H1 (cell line): ENCODE results near the gene DCAF8. TPM values are rescaled to one million over a fixed set of nuclear protein-coding genes. Genes with fewer than 3 reads are reported as not detected.
A peak's percentile ranks its signal among the peaks of the same experiment; 100 is the strongest.

Source experiments
- CTCF ChIA-PET: fragments of 300-600 bp; sonication (Branson Sonifier 250); formaldehyde crosslinking; loops from one replicate; lab custom pipeline; 2021; ENCODE audit not compliant: partially characterized antibody; lab: Charles Lee
- POLR2A ChIA-PET: fragments of 300-600 bp; sonication (Branson Sonifier 250); formaldehyde crosslinking; loops from one replicate; lab custom pipeline; 2021; ENCODE audit warnings: inconsistent platforms; ENCODE audit not compliant: partially characterized antibody; lab: Charles Lee
- DNase-seq, 2 experiments: peaks; one replicate each; pipeline versions ENCODE4 v3.0.0 to v3.0.0-alpha.2; 2010 to 2022; ENCODE audit warnings: low spot score in 2 of 2, low read depth in 1 of 2, mixed read lengths in 1 of 2
- FAIRE-seq: peaks from 2 replicates; lab custom pipeline; 2011; peaks lifted over from hg19 to GRCh38; lab: Jason Lieb, UNC
- H2AFZ ChIP-seq: 2 replicates; pipeline ENCODE4 v1.8.1; 2012; ENCODE audit warnings: low read length, inconsistent platforms
- H2AK5ac ChIP-seq: 2 replicates; pipeline ENCODE4 v1.6.1; 2013; ENCODE audit warnings: low read depth, low read length
- H2BK120ac ChIP-seq: replicated peaks from 2 replicates; pipeline ENCODE3; 2013; ENCODE audit warnings: low read depth, low read length, inconsistent platforms
- H2BK12ac ChIP-seq: 2 replicates; pipeline ENCODE4 v1.6.1; 2013; ENCODE audit warnings: low read depth, low read length
- H2BK15ac ChIP-seq: 2 replicates; pipeline ENCODE4 v1.6.1; 2013; ENCODE audit warnings: low read length
- H2BK20ac ChIP-seq: 2 replicates; pipeline ENCODE4 v1.6.1; 2013; ENCODE audit warnings: low read length
- H2BK5ac ChIP-seq: 2 replicates; pipeline ENCODE4 v1.6.1; 2013; ENCODE audit warnings: low read depth, low read length
- H3K14ac ChIP-seq: 2 replicates; pipeline ENCODE4 v1.6.1; 2013; ENCODE audit warnings: inconsistent platforms; ENCODE audit not compliant: insufficient read length
- H3K18ac ChIP-seq: 2 replicates; pipeline ENCODE4 v1.6.1; 2013; ENCODE audit warnings: low read length; ENCODE audit errors: extremely low read depth
- H3K23ac ChIP-seq: 2 replicates; pipeline ENCODE4 v1.6.1; 2013; ENCODE audit warnings: inconsistent platforms; ENCODE audit not compliant: insufficient read length
- H3K23me2 ChIP-seq: 2 replicates; pipeline ENCODE4 v1.6.1; 2013; ENCODE audit warnings: low read depth, low read length
- H3K27ac ChIP-seq: 2 replicates; pipeline ENCODE4 v1.6.1; 2011; ENCODE audit warnings: low read depth, low read length, inconsistent platforms
- H3K27me3 ChIP-seq, 4 experiments: replicated peaks in 1 of 4; 1 replicate in 1 of 4; 2 replicates in 3 of 4; pipeline versions ENCODE4 v1.6.1 to v1.8.1; 2011 to 2013; ENCODE audit warnings: low read length in 3 of 4, mild to moderate bottlenecking in 3 of 4, inconsistent platforms in 2 of 4, mixed read lengths in 2 of 4, moderate library complexity in 1 of 4; ENCODE audit not compliant: control insufficient read depth in 3 of 4, insufficient read depth in 3 of 4; ENCODE audit errors: extremely low read depth in 1 of 4
- H3K36me3 ChIP-seq, 4 experiments: 2 replicates each; pipeline versions ENCODE4 v1.6.1 to v1.8.1; 2011 to 2013; ENCODE audit warnings: mild to moderate bottlenecking in 4 of 4, low read length in 3 of 4, moderate library complexity in 2 of 4, control low read depth in 1 of 4, inconsistent platforms in 1 of 4; ENCODE audit not compliant: insufficient read depth in 4 of 4, control insufficient read depth in 2 of 4
- H3K4ac ChIP-seq: replicated peaks from 2 replicates; pipeline ENCODE3; 2013; ENCODE audit warnings: low read length, low read depth, mixed read lengths, inconsistent platforms; ENCODE audit not compliant: insufficient read length
- H3K4me1 ChIP-seq, 4 experiments: replicated peaks in 1 of 4; 1 replicate in 1 of 4; 2 replicates in 3 of 4; pipeline versions ENCODE4 v1.6.1 to v1.8.1; 2011 to 2013; ENCODE audit warnings: low read length in 3 of 4, inconsistent platforms in 2 of 4, mixed read lengths in 1 of 4; ENCODE audit not compliant: insufficient read depth in 4 of 4, control insufficient read depth in 3 of 4
- H3K4me2 ChIP-seq, 2 experiments: 2 replicates each; pipeline versions ENCODE4 v1.6.1 to v1.8.1; 2011 to 2013; ENCODE audit warnings: low read depth in 2 of 2, low read length in 2 of 2, control low read depth in 1 of 2, inconsistent platforms in 1 of 2, mild to moderate bottlenecking in 1 of 2; ENCODE audit not compliant: insufficient read depth in 1 of 2
- H3K4me3 ChIP-seq, 4 experiments: fragments of 200-600, 300-600 bp in 1 of 4; sonication (generic), shearing (Covaris generic), sonication (Bioruptor Twin) in 1 of 4; 2 replicates each; pipeline versions ENCODE4 v1.5.1 to v1.8.1; 2011 to 2016; ENCODE audit warnings: low read length in 4 of 4, low read depth in 3 of 4, control low read depth in 2 of 4, inconsistent platforms in 2 of 4, mild to moderate bottlenecking in 2 of 4, mixed read lengths in 1 of 4, moderate library complexity in 1 of 4; ENCODE audit not compliant: insufficient read depth in 2 of 4; ENCODE audit errors: extremely low read depth in 1 of 4
- H3K56ac ChIP-seq: replicated peaks from 2 replicates; pipeline ENCODE3; 2013; ENCODE audit warnings: low read depth, mild to moderate bottlenecking, mixed read lengths, low read length, inconsistent platforms; ENCODE audit not compliant: insufficient read length
- H3K79me1 ChIP-seq: 2 replicates; pipeline ENCODE4 v1.6.1; 2013; ENCODE audit warnings: low read depth, low read length, control low read depth
- H3K79me2 ChIP-seq, 2 experiments: 2 replicates each; pipeline versions ENCODE4 v1.6.1 to v1.8.1; 2012 to 2013; ENCODE audit warnings: low read length in 2 of 2, mild to moderate bottlenecking in 2 of 2, inconsistent platforms in 1 of 2; ENCODE audit not compliant: insufficient read depth in 2 of 2, control insufficient read depth in 1 of 2
- H3K9ac ChIP-seq, 4 experiments: replicated peaks in 1 of 4; 1 replicate in 1 of 4; 2 replicates in 3 of 4; pipeline versions ENCODE4 v1.6.1 to v1.8.1; 2011 to 2013; ENCODE audit warnings: low read depth in 3 of 4, low read length in 3 of 4, control low read depth in 2 of 4, mild to moderate bottlenecking in 2 of 4, moderate library complexity in 2 of 4, inconsistent platforms in 1 of 4; ENCODE audit errors: extremely low read depth in 1 of 4
- H3K9me3 ChIP-seq, 2 experiments: 2 replicates each; pipeline versions ENCODE4 v1.6.1 to v1.8.1; 2012 to 2013; ENCODE audit warnings: mild to moderate bottlenecking in 2 of 2, moderate library complexity in 2 of 2, control low read depth in 1 of 2, inconsistent platforms in 1 of 2, low read depth in 1 of 2, low read length in 1 of 2, mixed read lengths in 1 of 2; ENCODE audit not compliant: insufficient read depth in 2 of 2
- H4K20me1 ChIP-seq, 2 experiments: replicated peaks in 1 of 2; 2 replicates each; pipeline versions ENCODE3 to v1.8.1; 2011 to 2013; ENCODE audit warnings: inconsistent platforms in 2 of 2, low read length in 2 of 2, mild to moderate bottlenecking in 1 of 2; ENCODE audit not compliant: insufficient read depth in 2 of 2, control insufficient read depth in 1 of 2
- H4K5ac ChIP-seq: 2 replicates; pipeline ENCODE4 v1.6.1; 2013; ENCODE audit warnings: low read length, low read depth, mixed read lengths, inconsistent platforms; ENCODE audit not compliant: insufficient read length
- H4K8ac ChIP-seq: 2 replicates; pipeline ENCODE4 v1.8.0; 2013; ENCODE audit warnings: mild to moderate bottlenecking, moderate library complexity, low read length, inconsistent platforms; ENCODE audit not compliant: insufficient read depth; ENCODE audit errors: extremely low read depth
- H4K91ac ChIP-seq: replicated peaks from 2 replicates; pipeline ENCODE3; 2013; ENCODE audit warnings: low read length, mixed read lengths, inconsistent platforms; ENCODE audit not compliant: insufficient read length
- BRCA1 ChIP-seq: IDR thresholded peaks from 2 replicates; pipeline ENCODE4 v1.6.1; 2012; ENCODE audit warnings: low read depth, low read length, improper control_type of control experiment
- CREB1 ChIP-seq: IDR thresholded peaks from 2 replicates; pipeline ENCODE4 v1.6.1; 2012; ENCODE audit warnings: inconsistent platforms
- JUN ChIP-seq: IDR thresholded peaks from 2 replicates; pipeline ENCODE4 v1.6.1; 2011; ENCODE audit warnings: low read depth, mild to moderate bottlenecking, improper control_type of control experiment, low read length
- KDM5A ChIP-seq: fragments of 200-600 bp; IDR thresholded peaks from 2 replicates; pipeline ENCODE4 v1.7.1; 2012; ENCODE audit warnings: mild to moderate bottlenecking, low read length, inconsistent platforms, mixed read lengths
- MAX ChIP-seq: IDR thresholded peaks from 2 replicates; pipeline ENCODE4 v1.6.1; 2012; ENCODE audit warnings: inconsistent platforms
- POLR2AphosphoS5 ChIP-seq: IDR thresholded peaks from 2 replicates; pipeline ENCODE4 v1.6.1; 2011; ENCODE audit warnings: low read depth, low read length
- POU5F1 ChIP-seq: IDR thresholded peaks from 2 replicates; pipeline ENCODE4 v1.6.1; 2011; ENCODE audit warnings: low read depth, mild to moderate bottlenecking, low read length, moderate library complexity
- RBBP5 ChIP-seq: IDR thresholded peaks from 2 replicates; pipeline ENCODE4 v1.7.1; 2012; ENCODE audit warnings: low read depth, mild to moderate bottlenecking, inconsistent platforms, low read length, moderate library complexity, borderline replicate concordance
- SAP30 ChIP-seq: fragments of 300-600 bp; sonication (generic); IDR thresholded peaks from 2 replicates; pipeline ENCODE4 v1.7.1; 2012; ENCODE audit warnings: low read length, moderate library complexity, mild to moderate bottlenecking, inconsistent platforms; ENCODE audit not compliant: insufficient read depth, insufficient replicate concordance
- SP4 ChIP-seq: IDR thresholded peaks from 2 replicates; pipeline ENCODE4 v1.6.1; 2012; ENCODE audit warnings: low read length, inconsistent platforms
- TAF1 ChIP-seq: IDR thresholded peaks from 2 replicates; pipeline ENCODE4 v1.6.1; 2011; ENCODE audit warnings: mild to moderate bottlenecking, low read depth, low read length
- TAF7 ChIP-seq: optimal IDR thresholded peaks from 2 replicates; pipeline ENCODE3; 2011; ENCODE audit warnings: low read depth, mild to moderate bottlenecking, inconsistent platforms, low read length, moderate library complexity, borderline replicate concordance
- YY1 ChIP-seq: IDR thresholded peaks from 2 replicates; pipeline ENCODE4 v1.6.1; 2011; ENCODE audit warnings: low read depth, mild to moderate bottlenecking, low read length
- WGBS, 2 experiments: shearing (Covaris generic) in 1 of 2; methylation state at CpG; one replicate each; pipeline versions ENCODE4 v1.1.6 to v1.1.7; 2013 to 2015; ENCODE audit warnings: low lambda C conversion rate in 2 of 2, mixed read lengths in 2 of 2, inconsistent platforms in 1 of 2, low coverage in 1 of 2, missing lambda C conversion rate in 1 of 2; ENCODE audit not compliant: insufficient replicate concordance in 2 of 2, insufficient coverage in 1 of 2, insufficient read length in 1 of 2; ENCODE audit errors: extremely low coverage in 1 of 2, missing lambda C conversion rate in 1 of 2; 5-methylcytosine and 5-hydroxymethylcytosine counted together
- polyA plus RNA-seq, 7 experiments: library from polyadenylated mRNA; depleted of rRNA in 3 of 7; stranded (reverse) in 5 of 7; unstranded in 2 of 7; fragments of >200 nt in 5 of 7; fragments of 200-250 nt in 2 of 7; gene quantifications; 1 replicate in 5 of 7; 2 replicates in 1 of 7; 4 replicates in 1 of 7; pipeline versions ENCODE4 v1.2.1 to v1.2.3, GENCODE V29; 2011 to 2013; ENCODE audit warnings: missing spikeins in 2 of 7, mixed read lengths in 2 of 7
- total RNA-seq: library from RNA; stranded (reverse); fragmentation: NEBNext Ultra II Directional; extraction: Animal tissue kit (Norgen Biotek cat#: 25700); gene quantifications from 2 replicates; pipeline ENCODE4 v1.2.1, GENCODE V29; 2021

Gene DCAF8
- total and polyA plus RNA-seq, 2 of the 8 experiments (the other 6 are each of a cell fraction or from before 2014, with no cell fraction given) = 68.2 to 110 TPM

- WGBS, 2 experiments = 1% methylated on average over 27 of the region's 27 CpGs; no CpG with 5 or more reads in 1 of the 2 experiments
- H3K4ac ChIP-seq = no peak within 1 kb of the TSS
- H2BK15ac ChIP-seq = no peak within 1 kb of the TSS; the same call in 1 of the 2 replicates
- peaks cover 6% of the 10 kb centered on the region; the same call in 1 of the 2 replicates for H3K23me2 ChIP-seq
- peaks cover 0 to 15% of the 10 kb centered on the region in 2 experiments; a peak in 2 of 4 replicates for H3K79me2 ChIP-seq
- no peak within 1 kb of the TSS for H2AK5ac ChIP-seq
- peak within 1 kb of the TSS; percentile 22 for H3K56ac ChIP-seq
- no peaks in the 10 kb centered on the region for H3K27me3 ChIP-seq
- FAIRE-seq (peak; percentile 63), DNase-seq (peak; percentile 86 to 95)
- no peak within 1 kb of the TSS for H3K14ac ChIP-seq
- H2BK120ac ChIP-seq = no peak within 1 kb of the TSS
- peak within 1 kb of the TSS; percentile 71 for H2BK5ac ChIP-seq
- H4K5ac ChIP-seq = no peak within 1 kb of the TSS
- H3K23ac ChIP-seq = no peak within 1 kb of the TSS
- H3K4me1 ChIP-seq = peaks cover 5 to 6% (median 5%) of the 10 kb centered on the region in 4 experiments; a peak in 6 of 7 replicates
- H3K79me1 ChIP-seq = peaks cover 3% of the 10 kb centered on the region; the same call in 1 of the 2 replicates
- H3K9ac ChIP-seq = peak within 1 kb of the TSS; percentile 86 to 94 (median 88)
- H4K91ac ChIP-seq = no peak within 1 kb of the TSS
- peaks cover 0 to 3% of the 10 kb centered on the region in 2 experiments for H4K20me1 ChIP-seq
- H3K27ac ChIP-seq = peak within 1 kb of the TSS; percentile 81
- no peak within 1 kb of the TSS; the same call in 1 of the 2 replicates for H3K18ac ChIP-seq
- peak within 1 kb of the TSS; percentile 68; the same call in 1 of the 2 replicates for H2AFZ ChIP-seq
- ChIA-PET POLR2A (interaction anchor here (0.6 to 7.2 kb wide), 26 partner anchors 9 to 168 kb away, joined by 3 to 79 read pairs (median 3); partner anchors contain the start of genes ATP1A2, COPA, DCAF8 and NCSTN), CTCF (interaction anchor here (0.7 to 1.6 kb wide), 11 partner anchors 10 to 123 kb away, joined by 3 to 8 read pairs (median 3); no protein-coding TSS in a partner anchor)
- H2BK20ac ChIP-seq = no peak within 1 kb of the TSS
- peak within 1 kb of the TSS; percentile 87 to 98 (median 90) for H3K4me3 ChIP-seq
- no peaks in the 10 kb centered on the region for H3K9me3 ChIP-seq
- H3K36me3 ChIP-seq = peaks cover 16 to 37% (median 31%) of the 10 kb centered on the region in 4 experiments
- peak within 1 kb of the TSS; percentile 83; the same call in 1 of the 2 replicates for H4K8ac ChIP-seq
- H3K4me2 ChIP-seq = peak within 1 kb of the TSS; percentile 82
- no peak within 1 kb of the TSS for H2BK12ac ChIP-seq
- TF ChIP-seq JUN (no peak), MAX (no peak), TAF7 (peak; percentile 60), KDM5A (peak; percentile 95), TAF1 (peak; percentile 93), SAP30 (peak; percentile 29), POLR2AphosphoS5 (peak; percentile 95), YY1 (peak; percentile 99), BRCA1 (no peak), POU5F1 (no peak), RBBP5 (0 out of 2 replicates have a peak, but pooled peaks have one; percentile 60), CREB1 (peak; percentile 56; the same call in 1 of the 2 replicates), SP4 (peak; percentile 58; the same call in 1 of the 2 replicates)
Observed at GRCh38 chr1:160284782-160285344, 22.5 kb upstream of the DCAF8 start, which contains the start of gene PEX19. Gene PEX19, minus strand, starts transcription at chr1:160285133. Its CDS starts 9 bp downstream, at chr1:160285124.
